HG03066 (cell line): ENCODE results near the gene FBXL16.

ENCODE experiments used
- ATAC-seq: cut with Tn5 transposase; IDR thresholded peaks from one replicate; pipeline ENCODE4 v1.9.1; 2021; ENCODE audit warnings: low read depth; ENCODE audit not compliant: unreplicated experiment

Gene FBXL16

GRCh38 chr16:711548-712320, 6.1 kb upstream of the FBXL16 start:
- ATAC-seq, result no peak

GRCh38 chr16:711084-711483, 5.5 kb upstream of the FBXL16 start:
- ATAC-seq, result no peak

DNA sequence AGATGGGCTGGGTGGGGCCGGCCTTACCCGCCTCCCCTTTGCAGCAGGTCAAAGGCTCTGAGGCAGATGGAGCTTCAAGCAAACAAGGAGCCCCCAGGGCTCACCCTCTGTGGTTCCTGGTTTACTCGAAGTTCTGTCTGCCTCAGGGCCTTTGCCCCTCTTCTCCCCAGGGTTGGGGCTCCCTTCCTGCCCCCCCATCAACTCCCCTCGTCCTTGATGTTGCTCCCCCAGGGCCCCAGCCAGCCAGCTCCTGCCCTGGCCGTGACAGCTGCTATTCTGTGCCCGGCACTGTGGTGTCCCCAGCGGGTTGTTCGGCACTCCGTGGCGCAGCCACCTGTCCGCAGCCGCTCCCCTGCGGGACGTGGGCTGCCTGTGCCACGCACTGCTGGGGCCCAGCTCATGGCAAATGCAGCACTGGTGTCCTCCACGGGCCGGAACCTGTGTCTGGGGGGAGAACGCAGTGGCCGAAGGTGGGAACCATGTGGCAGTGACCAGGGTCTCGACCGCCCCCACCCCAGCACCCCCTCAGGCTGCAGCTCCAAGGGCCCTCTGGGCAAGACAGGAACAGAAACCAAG, 5.0 kb upstream of the FBXL16 start:
- ATAC-seq, result no peak

DNA sequence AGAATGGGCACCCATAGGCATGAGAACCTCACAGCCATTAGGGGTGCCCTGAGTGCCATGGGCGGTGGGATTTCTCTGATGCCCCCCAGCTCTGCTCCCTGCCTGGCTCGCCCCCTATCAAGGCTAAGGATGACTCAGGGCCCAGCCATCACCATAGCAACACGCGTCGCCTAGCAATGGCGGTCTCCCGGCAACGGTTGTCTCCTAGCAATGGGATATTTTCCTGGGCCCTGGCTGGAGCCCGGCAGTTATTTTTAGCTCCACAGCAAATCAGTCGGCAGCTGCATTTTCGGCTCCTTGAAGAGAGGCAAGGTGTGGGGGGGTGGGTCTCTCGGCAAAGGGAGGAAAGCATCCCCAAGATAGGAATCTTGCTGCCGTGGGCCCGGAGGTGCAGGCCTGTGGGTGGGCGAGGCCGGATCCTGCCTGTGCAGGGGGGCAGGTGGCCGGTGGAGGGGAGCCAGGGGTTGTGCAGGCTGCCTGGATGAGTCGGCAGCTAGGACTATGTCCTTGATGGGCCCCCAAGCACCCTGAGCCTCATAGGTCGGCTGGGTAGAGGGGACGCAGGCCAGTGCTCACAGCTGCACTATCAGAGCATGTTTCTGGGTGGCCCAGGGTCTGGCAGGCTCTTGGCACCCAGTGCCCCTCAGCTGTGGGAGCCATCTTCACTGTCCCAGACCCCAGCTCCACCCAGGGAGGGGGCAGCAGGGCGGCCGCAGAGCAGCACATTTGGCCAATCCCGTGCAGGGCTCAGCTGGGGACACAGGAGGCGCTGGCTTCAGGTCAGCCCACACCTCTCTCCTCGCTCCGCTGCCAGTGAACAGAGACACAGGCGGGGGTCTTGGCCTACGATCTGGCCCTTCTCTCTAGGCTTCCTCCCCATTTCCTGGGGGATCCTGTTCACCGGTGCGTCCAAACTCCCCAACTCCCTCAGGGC, 4.2 kb upstream of the FBXL16 start:
- no peak for ATAC-seq

- ATAC-seq, result no peak
Measured at GRCh38 chr16:708959-709358, 3.4 kb upstream of the FBXL16 start.

DNA sequence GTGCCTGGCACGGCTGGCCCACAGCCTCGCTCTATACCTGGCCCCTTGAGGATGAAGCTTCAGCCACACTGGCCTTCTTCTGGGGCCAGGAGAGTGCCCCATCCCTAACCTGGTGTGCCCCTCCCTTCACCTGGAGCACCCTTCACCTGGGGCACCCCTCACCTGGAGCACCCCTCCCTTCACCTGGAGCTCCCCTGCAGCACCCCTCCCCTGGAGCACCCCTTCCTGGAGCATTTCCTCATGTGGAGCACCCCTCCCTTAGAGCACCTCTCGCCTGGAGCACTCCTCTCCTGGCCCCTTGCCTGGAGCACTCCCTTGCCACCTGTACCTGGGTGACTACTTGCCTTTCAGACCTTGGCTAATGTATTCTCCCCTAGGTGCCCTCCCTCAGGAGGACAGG, 2.4 kb upstream of the FBXL16 start:
- no peak for ATAC-seq

DNA sequence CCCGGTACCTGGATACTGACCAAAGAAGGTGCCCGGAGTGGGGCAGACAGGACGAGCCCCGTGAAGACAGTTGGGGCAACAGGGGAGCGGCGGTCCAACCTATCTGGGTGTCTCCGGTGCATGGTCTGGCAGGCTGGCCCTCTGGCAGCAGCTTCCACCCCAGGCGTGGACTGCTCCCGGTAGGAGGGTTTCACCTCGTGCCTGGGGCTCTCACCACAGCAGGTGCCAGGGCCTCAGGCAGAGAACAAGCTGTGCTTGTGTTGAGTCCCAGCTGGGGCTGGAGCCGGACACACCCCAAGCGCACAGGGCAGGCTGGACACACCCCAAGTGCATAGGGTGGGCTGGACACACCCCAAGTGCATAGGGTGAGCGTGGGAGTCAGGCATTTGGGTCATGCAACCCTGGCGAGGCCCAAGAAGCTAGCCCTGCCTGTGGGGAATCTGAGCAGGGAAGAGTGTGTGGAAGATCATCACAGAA, 1.5 kb upstream of the FBXL16 start:
- ATAC-seq, result no peak

- ATAC-seq, result no peak
Measured at GRCh38 chr16:706189-707061, 824 bp upstream of the FBXL16 start.

DNA sequence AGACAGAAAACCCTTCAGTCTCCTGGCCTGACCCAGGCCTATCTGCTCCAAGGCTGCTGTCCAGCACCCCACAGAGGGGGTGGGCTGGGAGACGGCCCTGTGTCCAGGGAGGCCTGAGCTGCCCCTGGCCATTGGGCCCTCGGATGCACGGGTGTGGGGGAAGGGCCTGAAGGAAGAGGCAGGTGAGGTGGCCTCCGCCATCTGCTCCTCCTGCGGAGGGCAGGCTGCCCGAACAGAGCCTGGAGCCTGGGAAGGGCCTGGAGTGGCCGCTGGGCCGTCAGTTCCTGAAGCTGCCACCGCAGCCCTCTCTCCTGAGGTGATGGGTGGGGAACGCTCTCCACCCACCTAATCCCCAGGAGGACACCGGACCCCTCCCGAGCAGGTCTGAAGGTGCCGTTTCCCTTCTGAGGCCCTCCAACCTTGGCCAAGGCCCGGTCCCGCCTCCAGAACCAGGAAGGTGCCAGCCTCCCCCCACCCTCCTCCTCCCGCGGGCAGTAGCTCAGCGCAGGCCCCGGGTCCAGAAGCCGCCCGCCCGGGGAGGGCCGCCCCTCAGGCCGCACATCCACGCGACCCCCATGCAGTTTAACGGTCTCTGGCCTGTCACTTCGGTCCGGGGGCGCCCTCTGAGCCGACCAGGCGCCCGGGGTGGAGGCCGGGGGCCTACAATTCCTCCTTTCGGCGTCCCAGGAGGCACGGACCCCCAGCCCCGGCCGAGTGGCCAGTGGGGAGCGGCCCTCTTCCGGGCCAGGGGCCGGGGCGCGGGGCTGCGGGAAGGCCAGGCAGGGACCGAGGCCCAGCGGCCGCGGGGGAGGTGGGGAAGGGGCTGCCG, 835 bp downstream of the FBXL16 start:
- ATAC-seq, result no peak

- no peak for ATAC-seq
Measured at GRCh38 chr16:704047-704446, 1.6 kb downstream of the FBXL16 start.

GRCh38 chr16:703406-703805, 2.2 kb downstream of the FBXL16 start:
- ATAC-seq, result no peak

DNA sequence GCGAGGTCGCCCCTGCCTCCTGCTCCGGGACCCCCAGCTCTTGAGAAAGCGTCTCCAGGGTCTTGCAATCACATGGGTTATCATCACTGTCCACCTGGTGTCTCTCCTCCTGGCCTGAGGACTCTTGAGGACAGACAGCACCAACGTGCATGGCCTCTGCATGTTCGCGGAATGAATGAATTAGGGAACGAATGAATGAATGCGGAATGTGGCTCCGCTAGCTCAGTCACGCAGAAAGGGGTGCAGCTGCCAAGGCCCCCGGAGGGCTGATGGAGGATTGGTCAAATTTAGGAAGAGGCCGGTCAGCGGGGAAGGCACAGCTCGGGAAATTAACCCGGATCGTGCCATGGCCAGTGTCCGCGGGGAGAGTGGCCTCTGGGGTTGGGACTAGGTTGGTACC, 3.3 kb downstream of the FBXL16 start:
- no peak for ATAC-seq

- ATAC-seq, result no peak
Measured at GRCh38 chr16:700684-701584, 4.7 kb downstream of the FBXL16 start.

GRCh38 chr16:698911-699671, 6.5 kb downstream of the FBXL16 start:
- ATAC-seq, result no peak

GRCh38 chr16:695355-696089, 10.1 kb downstream of the FBXL16 start:
- ATAC-seq, result no peak

DNA sequence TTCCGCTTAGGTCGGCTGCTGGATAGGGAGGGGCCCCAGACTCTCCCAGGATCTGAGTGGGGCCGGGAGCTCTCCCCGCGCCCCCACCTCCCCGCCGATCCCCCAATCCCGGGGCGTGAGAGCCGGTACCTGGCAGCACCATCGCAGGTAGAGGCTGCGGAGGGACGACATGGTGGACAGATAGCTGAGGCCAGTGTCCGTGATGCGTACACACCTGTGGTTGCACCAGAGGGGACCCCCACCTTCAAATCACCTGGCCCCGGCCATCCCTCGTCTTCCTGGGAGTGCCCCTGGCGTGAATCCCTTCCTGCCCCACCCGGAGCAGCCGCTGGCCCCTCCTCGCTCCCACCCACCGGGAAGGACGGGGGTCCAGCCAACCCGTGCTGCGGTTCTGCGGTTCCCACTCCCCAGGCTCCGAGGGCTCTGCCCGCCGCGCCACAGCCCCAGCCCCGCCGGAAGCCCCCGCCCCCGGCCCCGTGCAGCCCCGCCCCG, 10.7 kb downstream of the FBXL16 start:
- ATAC-seq, result no peak
